Rectal smooth muscle tissue (tissue), 1 donor: ENCODE data around the gene NPEPL1.
"Not testable (repeated sequence)": the region's sequence is repeated elsewhere in the genome, so short reads cannot be mapped to it uniquely, and the experiment has no call there.

Experiments used
- H3K27ac ChIP-seq: one replicate; pipeline ENCODE4 v1.7.0; 2013; ENCODE audit warnings: low read depth, low read length, inconsistent platforms
- H3K27me3 ChIP-seq: one replicate; pipeline ENCODE4 v1.7.0; 2013; ENCODE audit warnings: low read length; ENCODE audit not compliant: control insufficient read depth, insufficient read depth
- H3K36me3 ChIP-seq: one replicate; pipeline ENCODE4 v1.7.0; 2013; ENCODE audit warnings: low read length; ENCODE audit not compliant: control insufficient read depth, insufficient read depth
- H3K4me1 ChIP-seq: one replicate; pipeline ENCODE4 v1.7.0; 2013; ENCODE audit warnings: low read length; ENCODE audit not compliant: control insufficient read depth, insufficient read depth
- H3K4me3 ChIP-seq: one replicate; pipeline ENCODE4 v1.7.0; 2013; ENCODE audit warnings: low read length
- H3K9ac ChIP-seq: one replicate; pipeline ENCODE4 v1.7.0; 2013; ENCODE audit warnings: low read length

NPEPL1 gene

GRCh38 chr20:58692579-58693225, at the start of gene NPEPL1:
Gene NPEPL1 (plus strand): TSS chr20:58692800. CDS start chr20:58692901, 101 bp downstream.
- Histone ChIP-seq H3K27ac (peak within 1 kb of the TSS; percentile 95), H3K9ac (peak within 1 kb of the TSS; percentile 56), H3K4me1 (peaks cover 20% of the 10 kb centered on the region), H3K36me3 (peaks cover 6% of the 10 kb centered on the region), H3K27me3 (no peaks in the 10 kb centered on the region), H3K4me3 (peak within 1 kb of the TSS; percentile 67)

DNA sequence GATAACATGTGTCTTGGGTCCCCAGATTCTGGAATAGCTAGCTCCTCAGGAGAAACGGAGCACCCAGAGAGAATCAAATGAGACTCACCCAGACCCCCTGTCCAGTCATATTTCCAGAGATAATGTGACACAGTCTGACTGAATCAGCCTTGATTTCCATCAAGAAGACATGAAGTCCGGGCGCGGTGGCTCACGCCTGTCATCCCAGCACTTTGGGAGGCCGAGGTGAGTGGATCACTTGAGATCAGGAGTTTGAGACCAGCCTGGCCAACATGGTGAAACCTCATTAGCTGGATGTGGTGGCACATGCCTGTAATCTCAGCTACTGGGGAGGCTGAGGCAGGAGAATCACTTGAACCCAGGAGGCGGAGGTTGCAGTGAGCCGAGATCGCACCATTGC, 49.7 kb upstream of the NPEPL1 start:
- not testable (repeated sequence) for H3K36me3 ChIP-seq, H3K4me3 ChIP-seq, H3K9ac ChIP-seq, H3K27ac ChIP-seq, H3K27me3 ChIP-seq
- H3K4me1 ChIP-seq = peaks cover 15% of the 10 kb centered on the region

GRCh38 chr20:58645412-58645968, 47.1 kb upstream of the NPEPL1 start:
- Histone ChIP-seq H3K4me1 (peaks cover 15% of the 10 kb centered on the region), H3K9ac (no peak overlapping the region), H3K27ac (no peak overlapping the region), H3K4me3 (no peak overlapping the region), H3K36me3 (no peaks in the 10 kb centered on the region), H3K27me3 (no peaks in the 10 kb centered on the region)

GRCh38 chr20:58646257-58646656, 46.3 kb upstream of the NPEPL1 start:
- Histone ChIP-seq H3K27me3 (no peaks in the 10 kb centered on the region), H3K4me1 (peaks cover 15% of the 10 kb centered on the region), H3K36me3 (no peaks in the 10 kb centered on the region), H3K27ac (no peak overlapping the region), H3K9ac (no peak overlapping the region), H3K4me3 (no peak overlapping the region)

GRCh38 chr20:58646703-58647102, 45.9 kb upstream of the NPEPL1 start:
- H3K27me3 ChIP-seq = no peaks in the 10 kb centered on the region
- no peak overlapping the region for H3K9ac ChIP-seq
- no peak overlapping the region for H3K4me3 ChIP-seq
- no peaks in the 10 kb centered on the region for H3K36me3 ChIP-seq
- peaks cover 16% of the 10 kb centered on the region for H3K4me1 ChIP-seq
- peak overlapping the region; percentile 9 for H3K27ac ChIP-seq

- no peak overlapping the region for H3K4me3 ChIP-seq
- H3K27ac ChIP-seq = peak overlapping the region; percentile 84
- H3K9ac ChIP-seq = no peak overlapping the region
- no peaks in the 10 kb centered on the region for H3K36me3 ChIP-seq
- peaks cover 17% of the 10 kb centered on the region for H3K4me1 ChIP-seq
- no peaks in the 10 kb centered on the region for H3K27me3 ChIP-seq
These were observed 45.3 kb upstream of the NPEPL1 start for GRCh38 chr20:58647162-58647795.

DNA sequence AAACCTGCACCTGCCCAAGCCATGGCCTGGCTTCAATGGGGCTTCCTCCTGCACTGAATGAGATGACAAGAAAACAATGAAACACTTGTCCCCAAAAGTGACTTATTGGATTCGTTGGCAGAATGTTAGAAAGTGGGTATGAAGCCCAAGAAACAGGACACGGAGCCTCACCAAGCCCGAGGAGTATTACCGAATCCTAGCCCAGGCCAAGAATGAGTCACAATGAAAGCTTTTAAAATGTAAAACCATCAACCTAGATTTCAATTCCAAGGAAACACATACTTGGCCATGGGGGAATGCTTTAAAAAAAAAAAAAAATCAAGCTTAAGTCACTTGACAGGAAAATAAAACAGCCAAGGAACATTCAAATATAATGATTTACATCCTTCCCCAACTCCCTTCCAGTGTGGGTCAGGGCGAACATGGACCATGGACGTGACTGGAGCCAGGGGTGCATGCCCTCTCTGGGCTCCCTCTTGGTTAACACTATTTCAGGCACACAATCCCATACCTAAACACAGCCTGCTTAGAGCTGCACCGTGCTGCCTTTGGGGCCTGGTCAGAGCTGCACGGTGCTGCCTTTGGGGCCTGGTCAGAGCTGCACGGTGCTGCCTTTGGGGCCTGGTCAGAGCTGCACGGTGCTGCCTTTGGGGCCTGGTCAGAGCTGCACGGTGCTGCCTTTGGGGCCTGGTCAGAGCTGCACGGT, 44.7 kb upstream of the NPEPL1 start:
- no peaks in the 10 kb centered on the region for H3K27me3 ChIP-seq
- no peak overlapping the region for H3K9ac ChIP-seq
- H3K36me3 ChIP-seq = no peaks in the 10 kb centered on the region
- no peak overlapping the region for H3K4me3 ChIP-seq
- peak overlapping the region; percentile 84 for H3K27ac ChIP-seq
- H3K4me1 ChIP-seq = peaks cover 23% of the 10 kb centered on the region

- H3K27me3 ChIP-seq, H3K9ac ChIP-seq, H3K27ac ChIP-seq, H3K36me3 ChIP-seq, H3K4me3 ChIP-seq: not testable (repeated sequence)
- H3K4me1 ChIP-seq = peaks cover 24% of the 10 kb centered on the region
These were observed 44.1 kb upstream of the NPEPL1 start for GRCh38 chr20:58648502-58648825.

- no peak overlapping the region for H3K9ac ChIP-seq
- H3K4me1 ChIP-seq = peaks cover 24% of the 10 kb centered on the region
- H3K27ac ChIP-seq = peak overlapping the region; percentile 98
These were observed 43.1 kb upstream of the NPEPL1 start for GRCh38 chr20:58649288-58650180.

DNA sequence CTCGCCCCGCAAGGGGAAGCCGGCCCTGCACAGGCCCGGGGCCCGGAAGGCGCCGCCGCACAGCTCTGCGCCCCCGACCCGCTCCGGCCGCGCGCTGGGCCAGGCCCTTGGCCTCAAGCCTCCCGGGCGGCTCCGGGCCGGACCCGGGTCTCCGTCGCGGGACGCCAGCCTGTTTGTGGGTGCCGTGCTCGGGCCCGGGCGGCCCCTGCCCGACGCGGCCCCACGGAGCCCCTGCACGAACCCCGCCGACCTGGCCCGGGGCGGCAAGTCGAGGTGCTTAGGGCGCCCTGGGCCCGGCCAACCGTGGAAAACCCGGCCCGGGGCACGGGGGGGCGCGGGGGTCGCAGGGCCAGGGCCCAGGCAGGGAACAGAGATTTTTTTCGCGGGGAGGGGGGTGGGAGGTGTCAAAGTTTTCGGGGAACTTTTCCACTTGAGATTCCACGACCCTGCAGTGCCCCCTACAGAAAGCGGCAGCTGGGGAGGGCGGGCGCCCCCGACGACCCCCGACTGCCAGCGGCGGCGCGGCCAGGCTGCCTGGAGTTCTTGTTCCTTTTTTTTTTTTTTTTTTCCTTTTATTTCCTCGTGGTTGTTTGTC, 42.3 kb upstream of the NPEPL1 start:
- H3K27ac ChIP-seq = peak overlapping the region; percentile 98
- no peaks in the 10 kb centered on the region for H3K36me3 ChIP-seq
- H3K4me1 ChIP-seq = peaks cover 23% of the 10 kb centered on the region
- H3K4me3 ChIP-seq = peak overlapping the region; percentile 98
- no peaks in the 10 kb centered on the region for H3K27me3 ChIP-seq
- H3K9ac ChIP-seq = no peak overlapping the region

More at GRCh38 chr20:58649288-58650180, 43.1 kb upstream of the NPEPL1 start:
- H3K4me3 ChIP-seq = peak overlapping the region; percentile 98
- H3K27me3 ChIP-seq = no peaks in the 10 kb centered on the region
- H3K36me3 ChIP-seq = no peaks in the 10 kb centered on the region

DNA sequence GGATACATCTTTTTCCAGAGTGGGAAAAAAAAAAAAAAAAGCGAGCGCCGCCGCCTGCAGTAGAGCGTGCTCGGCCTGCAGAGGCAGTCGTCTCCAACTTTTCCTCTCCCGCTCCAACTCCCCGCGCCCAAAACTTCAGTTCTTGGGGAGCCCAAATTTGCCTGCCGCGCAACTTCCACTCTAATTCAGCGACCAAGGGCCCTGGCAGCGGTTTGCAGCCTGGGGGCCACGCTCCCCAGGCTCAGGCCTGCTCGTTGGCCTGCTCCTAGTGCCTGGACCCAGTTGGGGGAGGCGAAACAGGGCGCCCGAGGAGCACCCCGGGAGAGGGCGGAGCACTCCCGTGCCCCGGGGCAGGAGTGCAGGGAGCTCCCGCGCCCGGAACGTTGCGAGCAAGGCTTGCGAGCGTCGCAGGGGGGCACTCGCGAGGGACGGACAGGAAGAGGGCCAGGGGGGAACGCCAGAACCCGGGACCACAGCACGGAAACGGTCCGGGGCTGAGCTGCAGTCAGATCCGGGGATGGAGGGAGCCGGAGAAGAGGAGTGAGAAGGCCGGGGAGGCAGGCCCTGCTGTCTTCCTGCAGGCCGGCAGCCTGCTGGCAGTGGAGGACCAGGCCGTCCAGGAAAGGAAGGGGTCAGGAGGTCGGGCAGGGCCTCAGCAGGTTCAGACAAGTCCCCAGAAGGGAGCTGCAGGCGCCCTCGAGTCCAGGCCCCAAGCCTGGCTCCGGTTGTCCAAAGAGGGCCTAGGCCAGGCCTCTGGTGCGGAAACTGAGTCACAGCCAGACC, 41.6 kb upstream of the NPEPL1 start, which contains the start of gene STX16:
Gene STX16 (plus strand): TSS at position 508 of the 783 bp plus-strand sequence. CDS start 724 bp downstream, outside the sequence.
- peaks cover 22% of the 10 kb centered on the region for H3K4me1 ChIP-seq
- peak within 1 kb of the TSS; percentile 98 for H3K9ac ChIP-seq
- peak within 1 kb of the TSS; percentile 98 for H3K27ac ChIP-seq
- H3K4me3 ChIP-seq = peak within 1 kb of the TSS; percentile 98
- H3K36me3 ChIP-seq = no peaks in the 10 kb centered on the region
- H3K27me3 ChIP-seq = no peaks in the 10 kb centered on the region
